UCSD-AML1 (cell line): Measurements from ENCODE around the gene FERMT3.

Experiments
- DNase-seq: peaks from one replicate; lab custom pipeline; 2025; ENCODE audit not compliant: unreplicated experiment; lab: John Stamatoyannopoulos, UW

The FERMT3 gene

DNA sequence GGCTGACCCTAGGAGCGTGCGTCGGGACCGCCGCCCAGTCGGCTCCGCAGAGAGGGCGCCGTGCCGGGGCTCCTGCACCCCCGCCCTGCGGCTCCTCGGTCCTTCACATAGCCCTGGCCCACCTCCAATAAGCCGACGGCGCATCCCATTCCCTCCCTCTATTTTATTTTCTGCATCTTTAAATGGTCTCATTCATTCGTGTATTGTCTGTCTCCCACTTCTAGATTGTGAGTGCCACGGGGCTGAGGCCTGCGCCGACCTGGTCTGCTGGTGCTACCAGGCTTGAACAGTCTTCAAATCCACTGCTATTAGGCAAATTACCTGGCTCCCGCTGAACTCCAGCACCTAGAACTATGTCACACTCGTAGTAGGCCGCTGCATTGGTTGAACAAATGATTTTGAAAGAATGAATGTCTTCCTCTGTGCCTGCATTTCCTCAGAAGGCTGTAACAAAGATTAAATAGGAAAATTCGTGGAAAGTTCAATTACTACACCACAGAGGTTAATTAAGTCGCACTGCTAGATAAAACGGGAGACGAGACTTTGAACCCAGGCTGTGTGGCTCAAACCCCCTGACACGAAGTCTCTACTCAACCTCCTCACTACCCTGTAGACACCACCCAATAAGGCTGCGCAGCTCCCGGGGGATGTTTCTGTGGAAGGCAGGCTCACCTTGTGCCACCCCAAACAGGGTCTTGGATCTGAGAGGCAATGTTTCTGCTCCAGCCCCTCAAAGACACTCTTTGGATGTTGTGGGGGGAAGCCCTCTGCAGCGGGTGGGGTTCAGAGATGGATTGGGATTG lies 41.4 kb downstream of the FERMT3 start:
- DNase-seq = no peak

DNA sequence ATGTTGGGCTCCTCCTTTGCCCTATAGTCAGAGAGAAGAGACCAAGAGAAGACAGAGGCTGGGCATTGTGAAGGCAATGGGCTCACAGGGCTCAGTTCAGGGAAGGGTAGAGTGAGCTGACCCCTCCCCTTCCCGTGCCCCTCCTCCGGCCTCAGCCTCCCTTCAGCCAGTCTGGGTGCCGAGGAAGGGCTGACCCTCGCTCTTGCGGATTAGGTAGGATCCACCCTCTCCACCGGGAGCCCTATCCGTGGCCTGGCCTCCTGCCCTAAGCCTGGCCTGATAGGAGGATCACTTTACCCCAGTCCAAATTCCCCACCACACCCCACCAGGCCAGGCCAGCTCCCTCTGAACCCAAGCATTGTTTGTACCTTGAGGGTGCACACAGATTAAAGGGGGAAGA lies 42.1 kb downstream of the FERMT3 start:
- DNase-seq = no peak

DNA sequence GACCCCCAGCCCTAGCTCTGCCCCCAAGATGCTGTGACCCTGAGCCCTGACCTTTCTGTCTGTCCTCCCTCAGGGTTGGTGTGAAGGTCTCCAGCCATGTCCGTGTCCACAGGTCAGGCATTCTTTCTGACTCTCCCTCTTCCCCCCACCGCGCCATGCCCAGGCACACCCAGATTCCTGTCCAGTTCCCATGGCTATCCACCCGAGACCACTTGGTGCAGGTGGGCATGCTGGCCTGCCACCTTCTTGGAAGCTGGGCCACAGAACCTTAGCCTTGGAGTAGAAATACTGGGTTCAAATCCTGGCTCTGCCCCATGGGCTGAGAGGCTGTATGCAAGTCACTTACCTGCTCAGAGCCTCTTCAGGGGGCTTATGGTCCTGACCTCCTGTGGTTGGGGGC lies 42.5 kb downstream of the FERMT3 start:
- no peak for DNase-seq

DNA sequence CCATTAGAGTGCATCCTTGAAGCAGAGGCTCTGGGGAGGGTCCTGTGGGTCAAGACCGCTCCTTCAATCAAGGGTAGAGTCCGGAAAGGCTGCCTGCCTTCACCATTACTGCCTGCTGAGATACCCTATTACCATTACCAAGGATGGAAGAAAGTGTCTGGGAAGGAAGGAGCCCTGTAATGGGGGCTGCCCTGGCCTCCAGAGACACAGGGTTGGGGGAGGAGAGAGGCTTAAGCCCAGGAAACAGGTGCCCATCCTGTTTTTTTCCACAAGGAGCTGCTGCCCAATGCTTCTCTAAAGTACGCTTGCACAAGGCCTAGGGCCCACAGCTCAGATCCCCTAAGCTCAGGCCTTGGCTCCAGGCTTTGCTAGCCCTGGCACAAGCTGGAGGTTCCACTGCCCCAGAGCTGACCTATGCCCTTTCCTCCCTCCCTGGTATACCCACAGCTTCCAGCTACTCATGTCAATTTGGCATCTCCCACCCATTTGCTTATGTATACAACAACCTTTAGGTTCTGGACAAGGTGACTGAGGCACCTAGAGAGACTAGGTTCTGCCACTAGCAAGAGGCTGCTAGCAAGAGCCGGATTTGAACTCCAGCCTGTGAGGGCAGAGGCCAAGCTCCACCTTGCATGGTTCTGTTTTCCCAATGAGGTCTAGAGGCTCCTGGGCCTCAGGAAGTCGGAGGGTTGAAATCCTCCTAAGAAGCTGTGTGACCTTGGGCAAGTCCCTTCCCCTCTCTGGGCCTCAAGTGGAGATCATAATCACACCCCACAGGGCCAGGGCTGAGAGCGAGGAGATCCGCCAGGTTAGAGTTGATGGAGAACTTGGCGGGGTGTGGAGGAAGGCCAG lies 43.3 kb downstream of the FERMT3 start:
- DNase-seq = peak; percentile 43

DNA sequence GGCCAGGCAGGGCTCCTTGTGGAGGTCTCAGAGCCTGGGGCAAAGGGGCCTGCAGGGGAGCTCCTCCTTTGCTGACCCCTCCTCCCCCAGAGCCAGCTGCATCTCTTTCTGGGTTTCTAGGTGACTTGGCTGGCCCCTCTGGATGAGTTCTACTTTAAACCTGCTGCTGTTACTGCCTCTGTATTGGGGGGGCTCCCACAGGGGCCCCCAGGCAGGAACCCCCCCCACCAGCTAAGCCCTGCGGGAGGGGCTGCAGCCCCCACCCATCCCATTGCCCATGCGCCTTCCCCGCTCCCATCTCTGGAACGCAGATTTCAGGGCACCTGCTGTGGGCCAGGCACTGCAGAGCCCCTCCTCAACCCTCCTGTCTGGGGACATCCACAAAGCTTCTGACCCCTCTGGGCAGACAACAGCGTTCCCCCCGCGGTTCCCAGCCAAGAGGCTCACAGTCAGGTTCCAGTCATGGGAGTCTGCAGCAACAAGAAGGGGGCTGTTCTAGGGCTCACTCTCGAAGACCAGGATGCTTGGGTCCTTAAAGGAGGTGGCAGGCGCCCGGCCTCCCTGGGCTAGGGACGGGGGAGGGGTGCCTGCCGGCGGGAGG lies 44.0 kb downstream of the FERMT3 start:
- no peak for DNase-seq

DNA sequence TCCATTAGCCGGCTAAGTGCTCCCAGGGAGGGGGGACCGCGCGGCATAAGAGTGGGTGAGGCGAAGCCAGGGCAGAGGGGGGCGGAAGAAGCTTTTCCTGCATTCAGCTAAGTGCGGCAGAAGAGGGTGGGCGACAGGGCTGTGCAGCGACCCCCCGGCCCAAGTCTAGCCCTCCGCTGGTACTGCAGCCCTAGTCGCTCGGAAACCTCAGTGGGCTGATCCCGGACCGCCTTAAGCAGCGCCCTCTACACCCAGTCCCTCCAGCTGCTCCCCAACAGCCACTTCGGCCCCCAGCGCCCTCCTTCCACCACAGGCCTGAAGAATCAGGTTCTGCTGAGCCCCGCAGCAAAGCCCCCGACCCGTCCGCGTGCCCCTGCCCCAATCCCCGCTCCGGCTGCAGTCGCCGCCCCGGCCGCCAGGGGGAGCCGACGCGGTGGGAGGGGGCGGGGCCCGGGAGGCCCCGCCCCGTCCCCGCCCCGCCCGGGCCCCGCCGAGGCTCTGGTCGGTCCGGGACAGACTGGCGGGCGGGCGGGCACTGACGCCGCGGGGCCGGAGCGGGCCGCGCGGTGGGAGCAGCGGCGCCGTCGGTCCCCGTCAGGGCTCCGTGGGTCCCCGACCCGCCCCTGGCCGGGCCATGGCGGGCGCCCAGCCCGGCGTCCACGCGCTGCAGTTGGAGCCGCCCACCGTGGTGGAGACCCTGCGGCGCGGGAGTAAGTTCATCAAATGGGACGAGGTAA lies 44.7 kb downstream of the FERMT3 start, which contains the start of gene PLCB3:
Gene PLCB3 (plus strand): TSS at position 515 of the 737 bp plus-strand sequence. CDS start 120 bp downstream, at position 635.
- DNase-seq = peak; percentile 76

DNA sequence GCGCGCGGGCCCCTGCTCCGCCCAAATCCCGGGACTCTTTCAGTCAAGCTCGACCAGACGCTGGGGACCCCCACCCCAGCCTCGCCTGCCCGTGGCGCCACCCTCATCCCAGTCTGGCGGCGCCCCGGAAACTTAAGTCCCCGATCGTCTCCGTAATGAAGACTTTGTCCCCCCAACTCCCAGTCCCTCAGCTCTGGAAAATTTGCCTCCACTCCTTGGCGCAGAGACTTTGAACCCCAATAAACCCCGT lies 45.2 kb downstream of the FERMT3 start:
- no peak for DNase-seq

DNA sequence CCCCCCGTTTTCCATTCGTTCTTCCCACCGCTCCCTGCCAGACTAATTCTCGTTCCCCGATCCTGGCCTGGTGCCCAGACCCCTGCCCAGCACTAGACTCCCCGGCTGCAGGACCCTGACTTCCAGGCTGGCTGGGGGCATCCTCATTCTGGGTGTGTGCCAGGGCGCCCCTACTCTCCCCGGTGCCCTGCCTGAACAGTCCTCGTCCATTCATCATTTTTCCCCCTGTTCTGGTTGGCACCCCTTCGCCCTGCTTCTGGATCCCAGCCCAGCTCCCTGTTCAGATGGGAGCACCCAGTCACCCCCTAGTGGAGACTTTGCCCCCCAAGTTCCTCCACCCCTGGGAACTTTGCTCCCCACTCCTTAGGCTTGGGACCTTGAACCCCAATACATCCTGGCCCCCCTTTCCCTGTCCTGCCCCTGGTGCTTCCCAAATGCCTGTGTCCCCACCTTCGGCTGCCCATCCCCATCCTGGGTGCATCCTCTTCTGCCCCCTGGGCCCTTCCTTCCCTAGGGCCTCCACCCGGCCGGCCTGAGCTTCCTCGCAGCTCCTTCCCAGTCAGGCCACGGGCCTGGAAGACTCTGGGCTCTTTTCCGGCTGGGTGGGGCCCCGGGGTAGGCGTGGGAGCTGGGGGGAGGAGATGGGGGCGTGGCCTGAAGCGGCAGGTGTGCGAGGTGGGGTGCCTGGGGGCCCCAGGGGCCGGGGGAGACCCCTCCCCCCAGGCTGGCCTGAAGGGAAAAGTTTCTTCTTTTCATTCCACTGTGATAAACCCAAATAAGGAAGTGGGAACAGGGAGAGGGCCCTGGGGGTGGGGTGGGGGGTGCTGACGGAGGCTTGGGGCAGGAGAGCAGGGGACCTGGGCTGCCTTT lies 45.7 kb downstream of the FERMT3 start:
- DNase-seq = peak; percentile 51

DNA sequence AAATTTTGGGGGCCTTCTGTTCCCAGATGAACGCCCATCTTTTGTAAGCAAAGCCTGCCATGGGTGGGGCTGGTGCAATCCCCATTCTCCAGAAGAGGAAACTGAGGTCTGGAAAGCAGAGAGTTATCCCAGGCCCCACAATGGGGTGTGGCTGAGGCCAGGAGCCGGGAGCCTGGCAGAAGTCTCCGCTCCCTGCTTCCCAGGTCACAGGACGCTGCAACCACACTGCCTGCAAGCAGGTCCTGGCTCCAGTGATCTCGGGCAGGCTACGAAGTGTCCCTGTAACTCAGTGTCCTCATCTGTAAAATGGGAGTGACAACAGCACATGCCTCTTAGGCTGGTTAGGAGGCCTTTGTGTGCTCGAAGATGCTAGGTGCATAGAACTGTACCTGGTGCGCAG lies 46.5 kb downstream of the FERMT3 start:
- no peak for DNase-seq

DNA sequence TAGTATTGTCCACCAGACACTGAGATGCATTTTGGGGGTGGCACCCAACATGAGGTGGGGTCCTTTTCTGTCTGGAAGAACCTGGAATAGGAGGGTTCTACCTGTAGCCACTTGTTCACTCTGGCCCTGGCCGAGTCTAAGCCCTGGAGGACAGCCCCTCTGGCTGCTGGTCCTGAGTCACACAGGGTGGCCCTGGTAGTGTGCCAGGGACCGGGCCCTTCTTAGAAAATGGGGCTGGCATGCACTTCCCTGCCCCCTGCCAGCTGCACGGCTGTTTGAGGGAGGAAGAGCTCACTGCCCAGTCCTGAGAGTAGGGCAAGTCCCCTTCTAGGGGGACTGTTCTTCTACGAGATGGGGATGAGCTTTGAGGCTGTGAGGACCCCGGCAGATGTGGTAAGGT lies 47.0 kb downstream of the FERMT3 start:
- DNase-seq = no peak

DNA sequence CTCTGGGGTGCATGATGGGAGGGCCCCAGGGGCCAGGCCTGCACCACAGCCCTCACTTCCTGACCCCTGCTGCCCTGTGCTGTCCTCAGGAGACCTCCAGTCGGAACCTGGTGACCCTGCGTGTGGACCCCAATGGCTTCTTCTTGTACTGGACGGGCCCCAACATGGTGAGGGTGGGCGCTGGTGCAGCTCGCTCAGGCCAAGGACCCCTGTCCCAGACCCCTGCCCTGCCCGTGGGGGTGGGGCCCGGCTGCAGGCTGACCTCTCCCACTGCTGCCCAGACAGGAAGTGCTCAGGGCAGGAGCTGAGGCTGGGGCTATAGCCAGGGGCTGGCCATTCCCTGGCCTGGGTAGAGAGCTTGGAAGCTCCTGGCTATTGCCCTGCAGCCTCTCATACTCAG lies 47.8 kb downstream of the FERMT3 start:
- DNase-seq = no peak

DNA sequence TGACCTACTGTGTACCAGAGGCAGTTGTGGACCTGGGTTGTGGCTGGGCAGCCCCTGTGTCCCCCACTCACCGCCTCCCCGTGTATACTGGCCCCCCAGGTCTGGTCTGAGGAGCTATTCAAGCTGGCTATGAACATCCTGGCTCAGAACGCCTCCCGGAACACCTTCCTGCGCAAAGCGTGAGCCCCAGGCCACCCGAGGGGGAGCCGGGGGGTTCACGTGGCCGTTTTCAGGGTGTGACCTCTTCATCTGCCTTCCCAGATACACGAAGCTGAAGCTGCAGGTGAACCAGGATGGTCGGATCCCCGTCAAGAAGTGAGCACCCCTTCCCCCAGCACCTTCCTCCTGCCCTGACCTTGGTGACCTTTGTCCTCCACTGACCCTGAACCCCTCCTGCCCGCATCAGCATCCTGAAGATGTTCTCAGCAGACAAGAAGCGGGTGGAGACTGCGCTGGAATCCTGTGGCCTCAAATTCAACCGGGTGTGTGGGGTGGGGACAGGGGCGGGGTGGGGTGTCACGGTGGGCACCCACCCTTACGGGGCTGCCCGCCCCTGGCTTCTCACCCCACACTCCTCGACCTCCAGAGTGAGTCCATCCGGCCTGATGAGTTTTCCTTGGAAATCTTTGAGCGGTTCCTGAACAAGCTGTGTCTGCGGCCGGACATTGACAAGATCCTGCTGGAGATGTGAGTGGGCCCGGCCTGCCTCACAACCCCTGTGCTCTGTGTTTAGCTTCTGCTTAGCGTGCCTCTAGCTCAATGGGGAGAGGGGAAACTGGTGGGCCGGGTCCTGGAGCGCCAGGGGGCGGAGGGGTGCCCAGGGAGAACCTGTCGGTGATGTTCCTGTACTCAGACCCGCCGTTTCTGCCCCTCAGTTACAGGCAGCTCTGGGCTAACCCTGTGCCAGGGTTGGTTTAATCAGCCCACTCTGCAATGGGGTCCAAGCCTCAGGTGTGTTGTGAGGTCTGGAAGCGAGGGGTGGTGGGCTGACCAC lies 48.9 kb downstream of the FERMT3 start:
- DNase-seq = no peak

DNA sequence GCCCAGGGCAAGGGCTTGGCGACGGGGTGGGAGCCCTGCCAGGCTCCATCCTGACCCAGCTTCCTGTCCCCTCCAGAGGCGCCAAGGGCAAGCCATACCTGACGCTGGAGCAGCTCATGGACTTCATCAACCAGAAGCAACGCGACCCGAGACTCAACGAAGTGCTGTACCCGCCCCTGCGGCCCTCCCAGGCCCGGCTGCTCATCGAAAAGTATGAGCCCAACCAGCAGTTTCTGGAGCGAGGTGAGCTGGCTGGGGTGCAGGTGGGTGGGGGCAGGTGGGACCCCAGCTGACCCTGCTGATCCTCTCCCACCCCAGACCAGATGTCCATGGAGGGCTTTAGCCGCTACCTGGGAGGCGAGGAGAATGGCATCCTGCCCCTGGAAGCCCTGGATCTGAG lies 49.8 kb downstream of the FERMT3 start:
- no peak for DNase-seq

DNA sequence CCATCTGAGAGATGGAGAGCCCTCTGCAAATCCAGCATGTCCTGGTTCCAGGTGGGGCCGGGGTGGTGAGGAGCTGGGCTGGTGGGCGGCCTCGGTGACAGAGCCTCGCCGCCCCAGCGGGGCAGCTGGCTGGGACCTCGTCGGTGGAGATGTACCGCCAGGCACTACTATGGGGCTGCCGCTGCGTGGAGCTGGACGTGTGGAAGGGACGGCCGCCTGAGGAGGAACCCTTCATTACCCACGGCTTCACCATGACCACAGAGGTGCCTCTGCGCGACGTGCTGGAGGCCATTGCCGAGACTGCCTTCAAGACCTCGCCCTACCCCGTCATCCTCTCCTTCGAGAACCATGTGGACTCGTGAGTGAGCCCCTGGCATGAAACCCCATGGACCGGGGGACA lies 51.8 kb downstream of the FERMT3 start:
- DNase-seq = no peak

DNA sequence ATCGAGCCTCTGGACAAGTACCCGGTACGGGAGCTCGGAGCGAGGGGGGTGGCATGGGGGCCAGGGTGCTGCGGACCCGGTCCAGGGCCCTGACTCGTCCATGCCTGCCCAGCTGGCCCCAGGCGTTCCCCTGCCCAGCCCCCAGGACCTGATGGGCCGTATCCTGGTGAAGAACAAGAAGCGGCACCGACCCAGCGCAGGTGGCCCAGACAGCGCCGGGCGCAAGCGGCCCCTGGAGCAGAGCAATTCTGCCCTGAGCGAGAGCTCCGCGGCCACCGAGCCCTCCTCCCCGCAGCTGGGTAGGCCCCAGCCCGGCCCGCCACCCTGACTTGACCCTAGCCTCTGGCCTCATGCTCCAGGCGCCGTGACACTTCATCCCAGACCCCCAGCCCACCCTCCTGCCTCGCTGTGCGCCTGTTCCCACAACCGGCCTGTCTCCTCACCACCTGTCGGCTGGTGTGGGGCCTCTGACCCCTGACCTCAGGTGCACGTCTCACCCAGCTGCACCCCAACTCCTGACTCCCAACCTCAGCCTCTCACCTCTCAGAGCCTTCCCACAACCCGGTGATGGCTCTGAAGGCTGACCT lies 52.5 kb downstream of the FERMT3 start:
- DNase-seq = no peak

DNA sequence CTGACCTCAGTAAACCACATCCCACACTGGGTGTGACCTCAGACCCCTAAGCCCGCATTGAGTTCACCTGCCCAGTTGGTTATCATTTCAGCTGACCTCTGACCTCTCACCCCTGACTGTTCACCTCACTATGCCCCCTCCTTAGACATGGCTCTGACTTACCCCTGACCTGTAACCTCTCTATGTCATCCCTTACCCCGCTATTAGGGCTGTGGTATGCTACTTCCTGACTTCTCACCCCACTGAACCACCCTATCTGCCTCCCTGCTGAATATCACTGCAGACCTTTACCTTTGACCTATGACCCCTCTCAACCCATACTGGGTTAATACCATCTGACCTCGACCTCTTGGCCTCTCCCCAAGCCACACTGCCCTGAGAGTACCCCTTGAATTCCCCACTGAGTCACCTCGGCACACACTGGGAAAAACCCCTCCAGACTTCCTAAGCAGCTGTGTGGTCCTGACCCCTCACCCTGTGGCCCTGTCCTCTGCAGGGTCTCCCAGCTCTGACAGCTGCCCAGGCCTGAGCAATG lies 53.1 kb downstream of the FERMT3 start:
- no peak for DNase-seq

DNA sequence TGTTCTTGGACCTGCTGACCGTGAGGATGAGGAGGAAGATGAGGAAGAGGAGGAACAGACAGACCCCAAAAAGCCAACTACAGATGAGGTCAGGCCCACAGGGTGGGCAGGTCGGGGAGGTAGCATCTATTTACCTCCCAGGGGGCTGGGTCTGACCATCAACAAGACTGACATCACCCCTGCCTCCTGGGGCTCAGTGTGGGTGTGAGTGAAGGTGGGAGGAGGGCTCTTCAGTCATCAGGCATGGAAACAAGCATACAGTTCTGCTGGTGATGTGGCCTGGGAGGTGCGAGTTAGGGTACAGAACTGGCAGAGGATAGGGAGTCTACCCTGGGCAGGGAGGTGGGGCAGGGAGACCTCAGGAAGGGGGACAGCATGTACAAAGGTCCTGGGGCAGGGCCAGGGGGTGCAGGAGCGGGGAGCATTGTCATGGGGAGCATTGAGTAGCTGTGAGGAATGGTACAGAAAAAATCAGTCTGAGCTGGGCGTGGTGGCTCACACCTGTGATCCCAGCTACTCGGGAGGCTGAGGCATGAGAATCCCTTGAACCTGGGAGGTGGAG lies 53.7 kb downstream of the FERMT3 start:
- DNase-seq = no peak

DNA sequence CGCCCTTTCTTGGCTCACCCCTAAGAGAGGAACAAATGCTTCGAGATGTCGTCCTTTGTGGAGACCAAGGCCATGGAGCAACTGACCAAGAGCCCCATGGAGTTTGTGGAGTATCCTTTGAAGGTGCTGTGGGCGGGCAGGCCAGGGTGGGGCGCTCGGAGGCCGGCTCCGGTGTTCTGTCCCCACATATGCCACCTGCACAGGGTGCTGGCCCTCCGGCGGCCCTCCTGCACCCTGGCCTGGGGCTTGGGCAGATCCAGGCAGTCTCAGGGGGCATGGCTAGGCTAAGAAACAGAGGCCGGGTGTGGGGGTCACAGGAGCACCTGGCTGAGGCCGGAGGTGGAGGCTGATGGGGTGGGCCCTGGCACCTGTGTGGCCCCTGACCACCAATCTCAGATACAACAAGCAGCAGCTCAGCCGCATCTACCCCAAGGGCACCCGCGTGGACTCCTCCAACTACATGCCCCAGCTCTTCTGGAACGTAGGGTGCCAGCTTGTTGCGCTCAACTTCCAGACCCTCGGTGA lies 55.1 kb downstream of the FERMT3 start:
- no peak for DNase-seq
